IPS DF 4.7 (cell line): ENCODE measurements around the gene CRACR2B.

Experiments
- DNase-seq: peaks from one replicate; pipeline ENCODE4 v3.0.0-alpha.2; 2013; ENCODE audit warnings: low spot score; ENCODE audit errors: extremely low read depth

Gene CRACR2B

DNA sequence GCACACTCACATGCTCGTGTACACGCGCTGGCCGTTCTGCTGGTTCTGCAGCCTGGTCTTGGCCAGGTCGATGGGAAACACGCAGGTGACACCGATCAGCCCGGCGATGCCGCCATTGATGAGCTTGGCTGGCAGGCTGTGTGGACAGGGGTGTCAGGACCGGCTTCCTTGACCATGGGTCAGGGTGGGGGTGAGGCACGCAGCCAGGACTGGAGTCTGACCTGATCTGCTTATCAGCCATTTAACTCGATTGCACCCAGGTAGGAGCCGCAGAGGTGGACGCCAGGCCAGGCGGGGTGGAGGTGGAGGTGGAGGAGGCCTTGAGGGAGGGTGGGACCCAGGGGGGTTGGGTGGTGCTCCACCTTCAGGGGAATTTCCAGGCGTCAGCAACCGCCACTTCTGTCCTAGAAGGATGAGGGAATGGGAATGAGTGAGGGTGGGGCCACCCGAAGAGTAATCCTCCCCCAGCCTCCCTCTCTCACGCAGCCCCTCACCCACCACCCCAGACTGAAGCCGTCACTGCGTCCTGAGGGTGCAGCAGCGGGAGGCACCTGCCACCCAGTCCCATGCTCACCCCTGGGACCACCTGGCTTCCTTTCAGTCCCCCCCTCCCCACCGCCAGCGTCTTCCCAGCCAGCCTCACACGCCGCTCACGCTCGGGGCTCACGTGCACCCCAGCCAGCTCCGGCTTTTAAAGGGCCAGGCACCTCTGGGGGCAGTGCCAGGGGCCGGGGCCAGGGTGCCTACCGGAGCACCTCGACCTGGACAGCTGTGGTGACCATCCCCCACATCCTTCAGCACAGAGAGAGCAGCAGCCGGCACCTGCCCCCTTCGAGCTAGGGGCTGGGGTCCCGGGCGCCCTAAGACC lies 32.7 kb upstream of the CRACR2B start:
- DNase-seq = no peak

DNA sequence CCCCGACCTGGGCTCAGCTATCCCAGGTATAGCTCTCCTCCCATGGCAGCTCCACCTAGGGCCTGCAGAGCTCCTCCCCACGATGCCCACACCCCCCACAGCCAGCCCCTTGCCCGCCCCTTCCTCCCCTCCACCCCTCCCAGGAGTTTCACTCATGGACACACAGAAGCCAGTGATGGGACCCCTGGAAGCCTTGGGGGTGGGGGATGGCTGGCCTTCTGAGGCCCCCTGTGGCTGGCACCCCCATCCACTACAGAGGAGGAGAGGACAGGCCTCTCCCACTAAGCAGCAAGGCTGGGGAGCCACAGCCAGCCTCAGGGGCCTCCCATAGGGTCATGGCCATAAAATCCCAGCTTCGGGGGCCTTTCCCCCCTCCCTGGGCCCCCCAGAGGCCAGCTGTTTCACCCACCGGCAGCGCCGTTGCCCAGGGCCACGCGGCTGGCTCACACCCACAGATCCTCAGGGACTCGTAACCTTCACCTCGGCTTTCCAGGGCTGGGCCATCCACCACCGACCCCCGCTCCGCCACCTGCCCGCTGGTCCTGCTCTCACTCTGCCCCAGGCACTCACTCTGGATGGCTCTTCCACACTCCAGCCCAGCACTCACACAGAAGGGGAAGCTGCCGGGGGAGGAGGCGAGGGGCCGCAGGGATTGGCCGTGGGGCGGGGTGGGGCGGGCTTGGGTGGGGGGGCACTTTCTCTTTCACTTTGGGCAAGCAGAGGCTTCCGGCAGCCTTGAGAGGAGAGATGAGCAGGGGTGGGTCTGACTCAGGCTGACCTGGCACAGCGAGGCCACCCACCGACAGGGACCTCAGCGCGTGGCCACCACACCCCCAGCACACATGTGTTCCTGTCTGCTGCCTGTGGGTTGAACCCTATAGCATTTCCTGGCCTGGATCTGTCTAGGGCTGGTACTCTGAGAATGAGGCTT lies 31.8 kb upstream of the CRACR2B start:
- DNase-seq = no peak

DNA sequence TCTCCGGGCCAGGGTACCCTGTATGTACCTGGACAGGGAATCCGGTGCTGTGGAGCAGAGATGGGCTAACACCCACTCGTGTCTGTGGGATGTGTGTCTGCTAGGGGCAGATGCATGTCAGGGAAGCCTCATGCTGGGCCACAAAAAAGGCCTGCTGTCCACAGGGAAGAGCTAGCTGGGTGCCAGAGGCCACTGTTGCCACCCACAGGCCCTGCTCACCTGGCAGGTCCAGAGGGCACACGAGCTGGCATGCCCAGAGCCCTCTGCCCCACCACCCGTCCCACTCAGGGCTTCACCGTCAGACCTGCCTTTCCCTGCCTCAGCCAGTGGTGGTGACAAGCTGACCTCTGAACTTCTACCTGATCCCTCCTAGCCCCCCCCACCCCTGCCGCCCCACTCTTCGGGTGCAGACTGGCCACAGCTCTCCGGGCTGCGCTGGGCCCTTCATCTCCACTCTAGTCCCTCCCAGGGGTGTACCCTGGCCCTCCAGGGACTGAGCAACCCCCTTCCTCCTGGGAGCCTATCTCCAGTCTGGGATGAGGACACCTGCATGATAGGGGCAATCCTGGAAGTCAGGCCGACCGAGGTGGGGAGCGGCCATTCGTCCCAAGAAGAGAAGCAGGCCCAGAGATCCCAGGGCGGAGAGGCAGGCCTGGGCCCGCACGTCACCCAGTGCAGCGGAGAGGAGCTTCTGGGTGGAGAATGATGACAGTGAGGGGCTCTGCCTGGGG lies 31.0 kb upstream of the CRACR2B start:
- no peak for DNase-seq

DNA sequence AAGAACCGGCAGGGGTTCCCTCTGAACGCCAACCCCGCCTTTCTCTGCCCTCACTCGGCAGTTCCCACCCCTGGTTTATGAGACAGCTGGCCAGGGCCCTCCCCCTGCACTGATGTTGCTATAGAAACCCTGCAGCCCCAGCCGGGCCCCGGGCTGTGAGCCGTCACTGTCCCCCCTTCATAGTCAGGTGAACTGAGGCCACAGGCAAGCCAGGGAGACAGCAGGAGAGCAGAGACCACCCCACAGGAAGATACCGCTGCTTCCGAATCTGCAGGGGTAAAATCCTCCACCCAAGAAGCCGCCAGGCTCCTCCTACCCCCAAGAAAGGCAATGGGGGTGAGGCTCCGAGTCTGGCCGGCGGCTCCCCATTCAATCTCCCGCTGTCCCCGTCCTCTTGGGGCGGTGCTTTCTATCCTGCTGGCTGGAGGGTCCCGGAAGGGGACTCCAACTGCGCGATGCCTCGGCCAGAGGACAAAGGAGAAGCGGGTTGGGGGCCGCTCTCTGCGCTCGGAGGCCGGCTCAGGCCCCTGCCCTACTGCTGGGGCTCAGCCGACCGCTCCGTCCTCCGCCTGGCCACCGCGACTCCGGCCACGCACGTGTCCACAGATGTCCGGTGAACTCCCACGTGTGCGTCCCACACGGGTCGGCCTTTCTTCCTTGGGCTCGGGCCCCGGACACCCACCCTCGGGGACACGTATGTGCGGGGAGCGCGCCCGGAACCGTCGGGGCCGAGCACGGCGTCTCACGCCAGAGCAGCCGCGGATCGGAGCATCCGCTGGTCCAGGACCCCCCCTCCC lies 30.2 kb upstream of the CRACR2B start:
- no peak for DNase-seq

DNA sequence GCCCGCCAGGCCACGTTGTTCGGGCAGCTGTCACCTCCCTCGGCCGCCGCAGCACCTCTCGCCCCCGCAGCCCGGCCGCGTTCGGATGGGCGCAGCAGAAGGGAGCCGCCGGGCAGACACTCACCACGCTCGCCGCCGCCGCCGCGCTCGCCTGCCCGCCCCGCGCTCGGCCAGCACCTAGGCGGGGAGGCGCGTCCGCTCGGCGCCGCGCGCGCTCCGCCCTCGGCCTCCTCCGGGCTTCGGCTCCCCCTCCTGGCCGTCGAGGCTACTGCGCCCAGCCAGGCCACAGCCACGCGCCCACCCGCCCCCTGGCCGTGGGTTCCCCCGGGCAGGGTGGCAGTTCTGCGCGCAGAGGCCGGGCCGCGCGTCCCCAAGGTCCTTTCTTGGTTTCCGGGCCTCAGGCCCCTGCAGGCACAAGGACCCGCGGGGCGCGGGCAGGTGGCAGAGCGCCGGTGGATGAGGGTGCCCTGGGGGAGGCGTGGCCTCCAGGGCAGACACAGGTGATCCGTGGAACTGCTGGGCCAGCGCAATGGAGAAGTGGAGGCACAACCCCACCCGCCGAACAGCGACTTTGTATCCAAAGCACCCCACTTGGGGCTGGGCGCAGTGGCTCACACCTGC lies 29.5 kb upstream of the CRACR2B start, which contains the start of gene SLC25A22:
Gene SLC25A22 (minus strand): TSS at position 189 of the 621 bp plus-strand sequence. CDS start 3,275 bp downstream, outside the sequence.
- no peak for DNase-seq

DNA sequence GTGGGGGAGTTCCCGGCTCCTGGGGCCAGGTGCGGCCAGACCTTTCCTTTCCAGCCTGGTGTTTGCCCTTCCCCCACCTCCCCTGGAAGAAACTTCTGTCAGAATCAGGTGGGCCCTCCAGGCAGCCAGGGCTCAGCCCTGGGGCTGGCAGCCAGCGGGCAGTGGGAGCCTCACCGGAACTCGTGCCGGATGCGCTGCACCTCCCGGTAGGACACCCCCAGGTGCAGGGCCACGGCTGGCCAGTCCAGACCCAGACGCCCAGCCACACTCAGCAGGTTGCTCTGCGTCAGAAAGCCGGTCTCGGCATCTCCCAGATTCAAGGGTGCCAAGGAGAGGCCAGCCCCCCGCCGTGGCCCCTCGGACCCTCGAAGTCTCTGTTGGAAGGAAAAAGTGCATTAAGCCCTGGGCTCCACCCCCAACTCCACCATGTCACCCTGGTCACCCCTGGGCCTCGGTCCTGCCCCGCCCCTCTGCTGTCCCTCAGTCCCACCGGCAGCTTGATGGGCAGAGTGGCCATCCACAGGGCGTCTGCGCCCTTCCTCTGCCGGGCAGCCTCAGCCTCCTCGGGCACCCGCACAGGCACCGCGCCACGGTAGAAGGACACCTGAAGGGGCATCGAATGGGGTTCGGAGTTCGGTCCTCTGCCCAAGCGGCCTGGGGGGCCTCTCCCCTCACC lies 27.9 kb upstream of the CRACR2B start:
- DNase-seq = no peak

DNA sequence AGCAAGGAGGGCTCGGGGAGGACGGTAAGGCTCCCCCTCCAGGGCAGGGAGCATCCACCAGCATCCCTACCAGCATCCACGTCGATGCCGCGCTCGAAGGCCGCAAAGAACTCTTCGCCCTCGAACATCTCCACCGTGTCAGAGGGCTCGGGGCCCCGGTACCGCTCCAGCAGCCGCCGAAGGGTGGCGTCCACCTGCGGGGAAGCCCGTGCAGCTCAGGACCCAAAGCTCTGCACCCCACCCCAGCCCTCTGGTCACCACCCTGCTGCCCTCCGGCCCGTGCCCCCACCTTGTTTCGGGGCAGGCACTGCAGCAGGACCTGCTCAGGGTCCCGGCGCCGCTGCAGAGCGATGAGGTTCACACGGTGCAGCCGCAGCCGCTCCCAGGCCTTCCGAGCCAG lies 27.2 kb upstream of the CRACR2B start:
- no peak for DNase-seq

DNA sequence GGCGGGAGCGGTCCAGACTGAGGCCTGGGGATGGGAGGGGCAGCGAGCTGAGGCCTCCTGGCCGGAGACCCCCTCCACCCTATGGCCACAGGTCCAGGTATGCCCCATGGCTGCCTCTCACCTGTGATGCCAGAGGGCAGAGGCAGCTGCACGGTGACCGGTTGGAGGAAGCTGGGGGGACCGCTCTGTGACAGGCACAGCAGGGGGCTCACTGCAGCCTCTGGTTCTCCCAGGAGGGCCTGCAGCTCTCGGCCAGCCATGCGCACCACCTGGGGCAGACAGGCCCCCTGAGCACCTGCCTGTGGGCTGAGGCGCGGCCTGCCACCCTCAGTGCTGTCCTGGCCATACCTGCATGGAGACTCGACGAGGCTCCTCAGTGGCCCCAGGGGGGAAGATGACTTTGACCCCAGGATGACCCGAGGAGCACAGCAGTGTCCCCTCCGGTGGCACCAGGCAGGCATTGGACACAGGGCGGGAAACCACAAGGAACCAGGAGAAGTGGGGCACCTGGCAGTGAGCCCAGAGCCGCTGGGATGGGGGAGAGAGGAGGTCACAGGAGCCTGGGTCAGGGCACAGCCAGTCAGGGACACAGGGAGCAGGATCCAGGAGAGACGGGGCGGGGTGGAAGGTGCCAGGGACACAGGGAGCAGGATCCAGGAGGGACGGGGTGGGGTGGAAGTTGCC lies 26.5 kb upstream of the CRACR2B start:
- no peak for DNase-seq

DNA sequence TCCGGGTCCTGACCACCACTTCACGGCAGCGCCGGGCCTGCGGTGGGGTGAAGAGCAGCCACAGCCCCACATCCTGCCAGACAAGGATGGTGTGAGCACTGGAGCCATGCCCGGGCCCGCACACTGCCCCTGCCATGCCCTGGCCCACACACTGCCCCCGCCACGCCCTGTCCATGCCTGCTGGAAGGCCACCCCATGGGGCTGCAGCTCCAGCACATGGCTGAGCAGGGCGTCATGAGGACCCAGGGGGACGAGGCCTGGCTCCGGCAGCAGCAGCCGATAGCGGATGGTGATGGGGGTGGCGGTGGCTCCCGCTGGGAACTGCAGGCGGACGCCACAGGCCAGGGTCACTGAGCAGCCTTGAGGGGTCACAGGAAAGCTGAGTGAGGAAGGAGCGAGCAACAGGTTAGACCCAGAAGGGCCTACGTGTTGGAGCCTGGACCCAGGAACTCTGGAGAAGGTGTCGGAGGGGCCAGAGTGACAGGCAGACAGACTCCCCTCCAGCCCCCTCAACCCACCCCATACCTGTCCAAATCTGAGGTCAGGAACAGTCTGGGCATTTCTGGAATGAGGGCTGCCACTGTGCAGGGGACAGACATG lies 25.6 kb upstream of the CRACR2B start:
- no peak for DNase-seq

DNA sequence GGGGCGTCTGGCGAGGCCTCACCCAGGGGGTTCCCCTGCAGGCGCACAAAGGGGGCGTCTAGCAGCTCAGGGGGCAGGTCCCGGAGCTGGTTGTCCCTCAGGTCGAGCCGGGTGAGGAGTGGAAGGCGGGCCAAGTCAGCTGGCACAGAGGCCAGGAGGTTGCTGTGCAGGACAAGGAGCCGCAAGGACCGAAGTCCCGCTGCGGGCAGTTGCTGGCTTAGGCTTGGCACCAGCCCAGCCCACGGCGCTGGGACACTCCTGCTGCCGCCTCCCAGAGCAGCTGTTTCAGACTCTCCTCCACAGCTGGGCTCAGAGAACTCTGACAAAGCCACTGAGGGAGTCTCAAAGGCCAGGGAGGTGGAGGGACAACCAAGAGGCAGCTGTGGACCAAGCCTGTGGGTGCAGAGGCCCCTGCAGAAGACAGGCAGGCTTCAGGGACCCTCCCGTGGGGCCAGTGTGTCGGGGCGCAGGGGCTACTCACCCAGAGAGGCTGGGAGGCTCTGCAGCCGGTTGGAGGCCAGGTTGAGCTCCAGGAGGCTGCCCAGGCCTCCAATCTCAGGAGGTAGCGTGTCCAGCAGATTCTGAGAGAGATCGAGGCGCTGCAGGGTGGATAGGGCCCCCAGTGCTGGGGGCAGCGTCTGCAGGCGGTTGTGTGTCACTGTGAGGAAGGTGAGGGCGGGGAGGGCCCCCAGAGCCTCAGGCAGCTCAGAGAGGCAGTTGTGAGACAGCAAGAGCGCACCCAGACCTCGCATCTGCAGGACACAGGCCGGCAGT lies 24.8 kb upstream of the CRACR2B start:
- no peak for DNase-seq

DNA sequence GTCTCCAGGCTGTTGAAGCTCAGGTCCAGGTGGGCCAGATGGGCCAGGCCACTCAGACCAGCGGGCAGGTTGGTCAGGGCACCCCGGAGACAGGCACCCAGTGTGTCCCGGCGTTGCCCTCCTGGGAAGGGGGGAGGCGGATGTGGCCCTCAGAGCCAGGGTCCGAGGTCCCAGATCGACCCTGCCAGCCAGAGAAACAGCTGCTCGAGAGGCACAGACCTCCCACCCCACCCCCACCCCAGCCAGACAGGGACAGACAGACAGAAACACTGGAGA lies 24.3 kb upstream of the CRACR2B start:
- DNase-seq = no peak

DNA sequence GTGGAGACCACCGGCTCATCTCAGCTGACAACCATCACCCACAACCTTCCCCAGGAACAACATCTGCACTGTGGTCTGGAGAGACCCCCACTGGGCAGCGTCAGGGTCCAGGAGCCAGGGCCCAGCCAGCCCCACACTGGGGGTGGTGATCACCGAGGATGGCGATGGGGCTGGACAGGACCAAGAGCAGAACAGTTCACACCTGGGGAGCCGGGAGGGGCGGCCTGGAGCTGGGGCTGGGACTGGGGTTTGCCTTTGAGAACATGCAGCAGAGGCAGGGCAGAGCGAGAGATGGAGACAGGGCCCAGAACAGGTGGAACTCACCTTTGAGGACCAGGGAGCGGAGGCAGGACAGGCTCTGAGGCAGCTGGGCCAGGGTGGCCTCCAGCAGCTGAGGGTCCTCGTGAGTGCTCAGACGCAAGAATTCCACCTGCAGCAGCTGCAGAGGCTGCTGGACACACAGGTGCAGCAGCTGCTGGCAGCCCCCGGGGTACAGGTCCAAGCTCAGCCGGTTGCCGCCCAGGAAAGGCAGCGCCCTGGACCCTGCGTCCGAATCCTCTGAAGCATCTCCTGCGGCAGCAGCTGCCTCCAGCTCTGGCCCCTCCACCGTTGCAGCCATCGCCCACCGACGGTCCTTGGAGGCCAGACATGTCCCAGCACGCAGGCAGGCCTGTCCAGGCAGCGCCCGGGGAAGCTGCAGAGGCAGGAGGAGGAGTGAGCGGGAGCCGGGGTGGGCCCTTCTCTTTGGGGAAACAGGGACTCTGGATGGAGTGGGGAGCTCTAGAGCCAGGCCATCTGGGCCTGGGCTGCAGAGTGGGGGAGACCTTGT lies 23.7 kb upstream of the CRACR2B start:
- DNase-seq = no peak

DNA sequence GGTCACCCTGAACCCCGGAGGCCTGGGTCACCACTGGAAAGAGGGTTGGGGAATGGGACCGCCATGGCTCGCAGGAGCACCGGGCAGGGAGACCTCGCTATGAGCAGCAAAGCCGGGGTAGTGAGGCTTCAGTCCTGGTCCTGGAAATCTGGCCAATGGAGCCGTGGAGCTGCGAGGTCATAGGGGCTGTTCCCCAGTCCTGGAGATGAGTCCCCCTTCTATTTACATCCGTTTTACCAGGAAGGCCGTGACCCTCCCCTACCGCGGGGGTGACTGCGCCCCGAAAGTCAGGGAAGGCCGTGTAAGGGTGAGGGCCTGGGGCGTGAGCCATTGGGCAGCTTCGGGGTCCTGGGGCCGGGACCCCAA lies 23.1 kb upstream of the CRACR2B start:
- DNase-seq = no peak

DNA sequence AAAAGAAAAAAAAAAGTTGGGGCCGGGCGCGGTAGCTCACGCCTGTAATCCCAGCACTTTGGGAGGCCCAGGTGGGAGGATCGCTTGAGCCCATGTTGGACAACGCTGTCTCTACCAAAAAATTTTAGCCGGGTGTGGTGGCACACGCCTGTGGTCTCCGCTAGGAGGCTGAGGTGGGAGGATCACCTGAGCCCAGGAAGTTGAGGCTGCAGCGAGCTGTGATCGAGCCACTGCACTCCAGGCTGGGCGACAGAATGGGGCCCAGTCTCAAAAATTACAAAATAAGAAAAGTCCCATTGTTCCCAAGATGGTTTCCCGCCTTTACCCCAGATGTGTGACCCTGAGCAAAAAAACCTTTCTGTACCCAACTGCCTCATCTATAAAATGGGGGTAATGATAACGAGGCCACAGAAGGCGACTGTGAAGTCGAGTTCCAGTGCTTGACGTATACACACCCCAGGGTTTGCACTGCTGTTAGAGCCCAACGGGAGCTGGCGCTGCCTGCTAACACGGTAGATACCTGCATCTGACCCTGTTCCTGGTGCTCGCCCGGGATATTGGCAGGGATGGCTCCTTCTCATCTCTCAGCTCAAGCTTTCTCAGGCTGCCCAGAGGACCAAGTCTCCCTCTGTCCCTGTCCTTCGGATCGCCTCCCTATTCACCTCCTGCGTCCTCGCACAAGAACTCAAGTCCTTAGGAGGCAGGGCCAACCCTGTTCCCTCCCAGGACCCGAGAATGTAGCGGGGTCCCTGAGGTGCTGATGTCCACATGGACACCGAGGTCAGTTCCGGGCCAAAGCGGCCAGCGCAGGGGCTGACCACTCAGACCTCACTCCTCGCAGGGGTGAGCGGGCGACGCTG lies 19.1 kb upstream of the CRACR2B start:
- DNase-seq = no peak

DNA sequence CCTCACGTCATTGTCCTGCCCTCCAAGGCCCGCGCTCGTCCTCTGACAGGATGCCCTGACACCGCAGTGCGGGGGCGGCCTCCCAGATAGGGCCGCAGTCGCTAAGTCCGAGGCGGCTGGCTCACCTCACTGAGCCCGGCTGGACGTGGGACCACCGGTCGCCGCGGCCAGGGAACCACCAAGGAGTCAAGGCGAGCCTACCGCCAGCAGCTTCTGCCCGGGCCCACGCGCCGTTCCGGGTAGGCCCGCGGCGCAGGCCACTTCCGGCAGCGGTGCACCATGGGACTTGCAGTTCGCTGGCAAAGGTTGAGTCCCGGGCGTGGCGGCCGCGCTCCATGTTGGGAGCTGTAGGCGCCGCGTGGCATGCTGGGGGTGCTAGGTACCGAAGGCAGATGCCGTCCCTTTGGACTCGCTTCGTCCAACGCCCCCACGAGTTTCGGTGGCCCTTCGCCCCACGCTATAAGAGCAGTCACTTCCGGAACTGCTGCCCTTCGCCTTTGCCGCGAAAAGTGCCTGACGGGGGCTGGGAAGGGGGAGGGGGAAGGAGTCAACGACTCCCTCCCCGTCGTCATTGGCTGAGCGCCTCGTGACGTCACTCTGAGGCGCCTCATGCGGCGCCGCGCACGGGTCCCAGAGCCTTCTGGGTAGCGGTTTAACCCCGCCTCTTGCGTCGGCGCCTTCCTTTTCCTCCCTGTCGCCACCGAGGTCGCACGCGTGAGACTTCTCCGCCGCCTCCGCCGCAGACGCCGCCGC lies 18.3 kb upstream of the CRACR2B start, which contains the start of gene RPLP2:
Gene RPLP2 (plus strand): TSS at position 681 of the 753 bp plus-strand sequence. CDS start 268 bp downstream, outside the sequence.
- no peak for DNase-seq
